NCI-H2227 treated with DMSO at 0.1 percent for 48 hours (cell line): ENCODE measurements around the gene HNRNPAB.
"Not testable (repeated sequence)": the region's sequence is repeated elsewhere in the genome, so short reads cannot be mapped to it uniquely, and the experiment has no call there.

Experiments
- DNase-seq: peaks from one replicate; lab custom pipeline; 2025; lab: John Stamatoyannopoulos, UW

HNRNPAB gene

GRCh38 chr5:178212241-178213002 lies 8.1 kb downstream of the HNRNPAB start:
- DNase-seq, result no peak

- DNase-seq, result no peak
Measured at GRCh38 chr5:178213003-178213461, 8.7 kb downstream of the HNRNPAB start.

GRCh38 chr5:178213748-178214151 lies 9.4 kb downstream of the HNRNPAB start:
- no peak for DNase-seq

DNA sequence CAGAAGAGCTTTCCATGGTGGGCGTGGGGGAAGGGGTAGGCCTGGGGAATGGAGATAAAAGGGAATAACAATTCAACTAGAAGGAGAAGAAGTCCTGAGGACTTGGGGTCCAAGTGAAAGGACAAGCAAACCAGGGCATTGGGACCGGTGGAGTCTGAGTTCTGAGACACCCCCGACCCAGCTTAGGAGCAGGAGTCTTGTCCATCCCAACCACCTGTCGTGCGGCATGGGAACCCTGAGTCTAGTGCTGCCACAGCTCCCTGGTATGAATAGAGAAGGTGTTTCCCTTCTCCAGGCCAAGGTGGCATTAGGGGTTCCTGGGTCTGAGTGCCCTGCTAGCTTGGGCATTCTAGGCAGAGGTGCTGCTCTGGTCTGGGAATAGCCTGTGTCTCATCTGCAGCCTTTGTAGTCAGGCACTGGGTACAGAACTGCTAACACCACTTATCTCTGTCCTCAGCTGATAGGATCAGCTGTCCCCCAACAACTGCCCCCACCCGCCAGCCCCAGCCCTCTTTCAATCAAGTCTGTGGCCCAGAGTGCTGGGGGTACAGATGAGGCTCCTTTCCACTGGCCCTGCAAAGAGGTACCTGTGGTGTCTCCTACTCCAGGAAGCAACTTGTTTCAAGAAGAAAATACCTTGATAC lies 9.9 kb downstream of the HNRNPAB start:
- no peak for DNase-seq

DNA sequence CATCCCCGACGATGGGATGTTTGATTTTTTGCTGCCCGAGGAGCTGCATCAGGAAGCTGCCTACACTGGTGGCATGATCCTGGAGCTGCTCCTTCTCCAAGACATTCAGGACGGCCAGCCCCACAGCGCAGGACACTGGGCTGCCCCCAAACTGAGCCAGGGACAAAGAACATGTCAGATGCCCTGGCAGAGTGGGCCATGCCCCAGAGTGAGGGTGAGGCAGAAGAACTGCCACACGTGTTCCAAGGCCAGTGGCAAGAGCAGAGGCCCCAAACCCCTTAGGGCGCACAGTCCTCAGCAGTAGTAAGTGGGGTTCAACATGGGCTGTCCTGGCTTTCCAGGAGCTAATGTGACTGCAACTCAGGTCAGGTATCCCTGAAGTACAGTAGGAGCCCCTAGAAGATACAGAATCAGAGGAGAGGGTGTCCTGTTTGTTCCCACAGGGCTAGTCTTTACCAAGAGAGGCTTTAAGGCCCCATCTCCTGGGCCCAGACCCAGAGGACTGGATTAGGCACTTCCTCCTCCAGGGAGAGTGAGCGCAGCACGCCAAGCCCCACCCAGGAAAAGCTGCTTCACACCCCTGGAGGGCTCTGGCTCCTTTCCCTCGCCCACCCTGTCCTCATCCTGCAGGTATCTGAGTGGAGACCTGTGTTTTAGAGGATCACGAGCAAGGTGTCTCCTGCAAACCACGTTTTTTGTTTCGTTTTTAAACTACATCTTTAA lies 11.1 kb downstream of the HNRNPAB start:
- no peak for DNase-seq

- DNase-seq, result no peak
Measured at GRCh38 chr5:178216088-178216534, 11.8 kb downstream of the HNRNPAB start.

DNA sequence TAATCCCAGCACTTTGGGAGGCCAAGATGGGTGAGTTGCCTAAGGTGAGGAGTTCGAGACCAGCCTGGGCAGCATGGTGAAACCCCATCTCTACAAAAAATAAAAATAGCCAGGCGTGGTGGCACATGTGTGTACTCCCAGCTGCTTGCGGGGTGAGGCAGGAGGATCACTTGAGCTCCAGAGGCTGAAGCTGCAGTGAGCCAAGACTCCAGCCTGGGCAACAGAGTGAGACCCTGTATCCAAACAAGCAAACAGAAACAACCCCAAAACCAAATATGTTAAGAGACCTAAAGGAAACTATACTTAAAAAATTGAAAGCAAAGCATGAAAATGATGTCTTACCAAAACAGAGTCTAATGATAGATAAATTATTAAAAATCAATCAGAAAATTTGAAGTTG lies 12.4 kb downstream of the HNRNPAB start:
- DNase-seq, result no peak

GRCh38 chr5:178218237-178218776 lies 14.0 kb downstream of the HNRNPAB start:
- no peak for DNase-seq

DNA sequence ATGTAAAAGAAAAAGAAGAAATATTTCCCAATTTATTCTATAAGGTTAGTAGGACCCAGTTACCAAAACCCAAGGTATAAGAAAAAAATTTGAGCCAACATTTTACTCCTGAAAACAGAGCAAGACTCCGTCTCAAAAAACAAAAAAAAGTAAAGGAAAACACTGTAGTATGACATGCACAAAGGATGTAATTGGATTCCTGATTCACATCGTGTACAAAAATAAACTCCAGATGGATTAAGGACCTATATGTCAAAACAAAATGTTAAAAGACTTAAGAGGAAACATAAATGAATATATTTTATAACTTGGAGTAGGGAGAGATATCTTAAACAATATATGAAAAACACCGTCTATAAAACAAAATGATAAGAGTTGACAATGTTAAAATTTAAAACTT lies 14.5 kb downstream of the HNRNPAB start:
- no peak for DNase-seq

- no peak for DNase-seq
Measured at GRCh38 chr5:178221282-178221681, 16.9 kb downstream of the HNRNPAB start.

GRCh38 chr5:178221853-178222252 lies 17.5 kb downstream of the HNRNPAB start:
- no peak for DNase-seq

GRCh38 chr5:178222292-178222691 lies 18.0 kb downstream of the HNRNPAB start:
- no peak for DNase-seq

DNA sequence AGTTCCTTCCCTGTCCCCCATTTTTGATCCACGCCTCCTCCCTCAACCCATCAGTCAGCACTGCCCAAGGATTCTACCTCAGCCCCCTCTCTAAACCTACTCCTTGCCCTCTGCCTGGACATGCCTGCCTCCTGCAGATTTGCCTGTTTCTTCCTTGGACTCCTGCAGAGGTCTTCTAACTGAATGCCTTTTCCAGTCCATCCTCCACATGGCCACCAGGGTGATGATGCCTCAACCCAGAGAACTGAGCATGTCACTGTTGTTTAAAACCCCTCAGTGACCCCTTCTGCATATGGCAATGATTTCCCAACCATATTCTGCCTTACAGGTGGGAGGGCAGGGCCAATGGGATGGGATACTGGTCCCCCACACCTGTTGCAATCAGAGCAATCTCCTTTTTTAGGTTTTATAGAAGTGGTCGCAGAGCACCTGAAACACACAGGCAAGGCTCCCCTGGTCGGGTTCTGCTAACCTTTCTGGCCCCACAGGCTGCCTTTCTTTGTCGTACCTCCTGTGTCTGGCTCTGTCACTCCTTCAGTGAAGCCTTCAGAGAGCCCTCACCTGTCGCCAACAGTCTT lies 19.0 kb downstream of the HNRNPAB start:
- DNase-seq, result no peak

- no peak for DNase-seq
Measured at GRCh38 chr5:178223828-178224335, 19.5 kb downstream of the HNRNPAB start.

- DNase-seq, result no peak
Measured at GRCh38 chr5:178224403-178224802, 20.1 kb downstream of the HNRNPAB start.

DNA sequence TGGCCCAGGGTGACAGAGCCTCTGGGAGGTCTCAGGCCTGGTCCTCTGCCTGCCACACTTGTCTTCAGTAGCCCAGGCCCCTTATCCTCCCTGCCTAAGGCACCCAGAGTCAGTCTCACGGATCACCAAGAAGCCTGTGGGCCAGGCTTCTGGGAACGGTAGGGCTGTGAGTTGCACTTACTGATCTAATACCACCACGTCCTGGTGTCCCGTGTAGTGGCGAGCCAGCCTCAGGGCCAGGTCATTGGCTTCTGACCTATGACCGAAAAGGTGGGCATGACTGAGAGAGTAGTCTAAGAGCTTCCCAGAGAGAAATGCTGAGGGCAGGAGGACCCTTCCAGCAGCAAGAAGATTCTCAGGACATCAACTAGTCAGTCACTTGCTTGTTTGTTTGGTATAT lies 20.8 kb downstream of the HNRNPAB start:
- no peak for DNase-seq

- no peak for DNase-seq
Measured at GRCh38 chr5:178227138-178227659, 22.9 kb downstream of the HNRNPAB start.

DNA sequence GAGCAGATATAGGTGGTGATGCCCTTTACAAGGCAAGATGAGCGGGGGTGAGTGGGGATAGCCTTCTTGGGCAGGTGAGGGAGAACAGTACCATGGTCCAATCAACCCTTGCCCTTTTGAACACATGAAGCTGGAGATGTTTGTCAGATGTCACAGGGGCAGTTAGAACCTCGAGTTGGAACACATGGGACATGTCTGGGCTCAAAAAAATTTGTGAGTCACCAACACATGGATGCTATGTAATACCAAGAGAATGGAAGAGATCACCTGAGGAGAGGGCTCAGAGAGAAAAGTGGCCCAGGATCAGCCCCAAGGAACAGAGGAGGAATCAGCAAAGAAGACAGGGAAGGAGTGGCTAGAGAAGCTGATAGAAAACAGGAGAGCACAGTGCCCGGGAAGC lies 23.6 kb downstream of the HNRNPAB start:
- no peak for DNase-seq

DNA sequence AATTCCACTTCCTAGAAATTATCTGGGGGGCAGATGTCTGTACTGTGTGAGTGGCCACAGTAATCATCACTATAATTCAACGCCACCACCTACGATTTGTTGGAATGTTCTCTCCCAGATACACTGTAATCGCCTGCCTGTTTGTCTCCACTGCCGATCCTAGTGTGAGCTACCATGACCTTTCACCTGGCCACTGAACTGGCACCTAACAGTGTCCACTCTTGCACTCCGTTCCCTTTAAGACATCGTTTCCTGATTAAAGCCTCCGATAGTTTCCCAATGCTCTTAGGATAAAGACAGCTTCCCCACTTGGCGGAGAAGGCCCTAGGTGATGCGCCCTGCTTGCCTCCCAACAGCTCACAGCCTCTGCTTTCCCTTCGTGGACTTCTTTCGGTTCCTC lies 24.3 kb downstream of the HNRNPAB start:
- no peak for DNase-seq

GRCh38 chr5:178229111-178229510 lies 24.8 kb downstream of the HNRNPAB start:
- not testable (repeated sequence) for DNase-seq

DNA sequence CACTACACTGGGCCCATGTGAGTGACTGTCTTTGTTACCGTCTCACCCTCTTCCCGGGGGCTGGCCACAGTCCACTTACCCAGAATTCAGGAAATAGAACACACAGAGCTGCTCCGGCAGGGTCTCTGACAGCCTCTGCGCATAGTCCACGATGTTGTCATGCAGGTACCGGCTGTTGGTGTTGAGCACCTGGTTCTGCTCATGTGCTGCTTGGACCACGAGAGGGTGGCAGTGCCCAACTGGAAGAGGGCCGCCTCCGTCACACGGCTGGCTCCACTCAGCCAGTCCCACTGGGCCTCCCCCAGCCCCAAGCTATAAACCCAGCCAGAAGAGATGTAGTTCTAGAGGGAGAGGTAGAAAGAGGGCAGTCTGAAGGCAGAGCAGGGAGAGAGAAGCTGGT lies 25.5 kb downstream of the HNRNPAB start:
- DNase-seq, result no peak
